Neutrophil (primary cell): ENCODE data around the gene FAM13C.
"Not testable (repeated sequence)": the region's sequence is repeated elsewhere in the genome, so short reads cannot be mapped to it uniquely, and the experiment has no call there.

Experiments
- H3K27ac ChIP-seq: fragments of 200-600 bp; sonication (generic); 2 replicates; pipeline ENCODE4 v1.5.1; 2016; ENCODE audit warnings: mild to moderate bottlenecking, moderate library complexity
- H3K27me3 ChIP-seq: fragments of 200-600 bp; sonication (generic); 2 replicates; pipeline ENCODE4 v1.6.0; 2016; ENCODE audit warnings: mild to moderate bottlenecking
- H3K36me3 ChIP-seq: fragments of 200-600 bp; sonication (generic); 2 replicates; pipeline ENCODE4 v1.5.1; 2017
- H3K4me1 ChIP-seq, 2 experiments: fragments of 200-600 bp in 1 of 2; sonication (generic) in 1 of 2; 1 replicate in 1 of 2; 2 replicates in 1 of 2; pipeline versions ENCODE4 v1.5.1 to v1.6.1; 2013 to 2016; ENCODE audit warnings: low read depth in 1 of 2, low read length in 1 of 2, mild to moderate bottlenecking in 1 of 2, moderate library complexity in 1 of 2; ENCODE audit not compliant: control insufficient read depth in 1 of 2, insufficient read depth in 1 of 2
- H3K4me3 ChIP-seq, 2 experiments: fragments of 200-600 bp in 1 of 2; sonication (generic) in 1 of 2; 1 replicate in 1 of 2; 2 replicates in 1 of 2; pipeline ENCODE4 v1.5.1; 2013 to 2016; ENCODE audit warnings: low read depth in 1 of 2, low read length in 1 of 2, mild to moderate bottlenecking in 1 of 2, moderate library complexity in 1 of 2
- H3K9me3 ChIP-seq: fragments of 200-600 bp; sonication (generic); 2 replicates; pipeline ENCODE4 v1.5.1; 2016
- CTCF ChIP-seq: fragments of 200-600 bp; sonication (generic); IDR thresholded peaks from 2 replicates; pipeline ENCODE4 v1.5.1; 2016; ENCODE audit warnings: antibody characterized with exemption

Gene FAM13C

GRCh38 chr10:59225211-59225610 lies 137.1 kb downstream of the FAM13C start:
- no peak overlapping the region for H3K4me3 ChIP-seq
- H3K36me3 ChIP-seq: no peaks in the 10 kb centered on the region
- H3K9me3 ChIP-seq: no peaks in the 10 kb centered on the region
- H3K27me3 ChIP-seq: no peaks in the 10 kb centered on the region
- H3K4me1 ChIP-seq: no peaks in the 10 kb centered on the region
- H3K27ac ChIP-seq: no peak overlapping the region
- TF ChIP-seq CTCF: no peak

GRCh38 chr10:59223597-59223996 lies 138.8 kb downstream of the FAM13C start:
- not testable (repeated sequence) for H3K9me3 ChIP-seq, H3K27ac ChIP-seq, H3K4me1 ChIP-seq, H3K4me3 ChIP-seq, H3K36me3 ChIP-seq, H3K27me3 ChIP-seq

GRCh38 chr10:59222788-59223187 lies 139.6 kb downstream of the FAM13C start:
- TF ChIP-seq CTCF: no peak
- no peaks in the 10 kb centered on the region for H3K36me3 ChIP-seq
- H3K9me3 ChIP-seq: no peaks in the 10 kb centered on the region
- H3K4me1 ChIP-seq: no peaks in the 10 kb centered on the region
- no peak overlapping the region for H3K4me3 ChIP-seq
- H3K27ac ChIP-seq: no peak overlapping the region
- H3K27me3 ChIP-seq: no peaks in the 10 kb centered on the region

GRCh38 chr10:59216178-59216869 lies 146.0 kb downstream of the FAM13C start:
- Histone ChIP-seq H3K27ac (no peak overlapping the region), H3K27me3 (no peaks in the 10 kb centered on the region), H3K36me3 (no peaks in the 10 kb centered on the region), H3K4me1 (no peaks in the 10 kb centered on the region), H3K4me3 (no peak overlapping the region), H3K9me3 (no peaks in the 10 kb centered on the region)
- no peak for TF ChIP-seq CTCF

- no peak for TF ChIP-seq CTCF
- H3K4me1 ChIP-seq: no peaks in the 10 kb centered on the region
- H3K4me3 ChIP-seq: no peak overlapping the region
- no peaks in the 10 kb centered on the region for H3K9me3 ChIP-seq
- H3K27ac ChIP-seq: no peak overlapping the region
- H3K36me3 ChIP-seq: no peaks in the 10 kb centered on the region
- H3K27me3 ChIP-seq: no peaks in the 10 kb centered on the region
These were observed 148.2 kb downstream of the FAM13C start for GRCh38 chr10:59214160-59214559.

- Histone ChIP-seq H3K36me3 (no peaks in the 10 kb centered on the region), H3K27me3 (no peaks in the 10 kb centered on the region), H3K9me3 (no peaks in the 10 kb centered on the region), H3K27ac (no peak overlapping the region), H3K4me3 (no peak overlapping the region), H3K4me1 (no peaks in the 10 kb centered on the region)
- TF ChIP-seq CTCF: no peak
These were observed 150.0 kb downstream of the FAM13C start for GRCh38 chr10:59212301-59212798.
